Mesendoderm (in vitro differentiated cells): ENCODE measurements around the gene C1orf50.
A peak's percentile ranks its signal among the peaks of the same experiment; 100 is the strongest.

Experiments
- DNase-seq: peaks from one replicate; pipeline ENCODE4 v3.0.0; 2013
- H2AK5ac ChIP-seq: 2 replicates; pipeline ENCODE4 v1.6.1; 2013; ENCODE audit warnings: low read length, inconsistent platforms
- H2BK120ac ChIP-seq: 2 replicates; pipeline ENCODE4 v1.6.1; 2013; ENCODE audit warnings: low read depth, mild to moderate bottlenecking, low read length, moderate library complexity, mixed read lengths
- H2BK15ac ChIP-seq: replicated peaks from 2 replicates; pipeline ENCODE4 v1.6.1; 2013; ENCODE audit warnings: low read depth, mild to moderate bottlenecking, moderate library complexity
- H2BK5ac ChIP-seq: 2 replicates; pipeline ENCODE4 v1.6.1; 2013; ENCODE audit warnings: low read length, inconsistent platforms
- H3K18ac ChIP-seq: 2 replicates; pipeline ENCODE4 v1.6.1; 2013; ENCODE audit warnings: mild to moderate bottlenecking, low read length, mixed read lengths
- H3K23ac ChIP-seq: one replicate; pipeline ENCODE4 v1.6.1; 2013; ENCODE audit warnings: low read length
- H3K27ac ChIP-seq: 2 replicates; pipeline ENCODE4 v1.5.1; 2013; ENCODE audit warnings: low read depth, mild to moderate bottlenecking, inconsistent platforms, low read length, moderate library complexity
- H3K27me3 ChIP-seq: 2 replicates; pipeline ENCODE4 v1.6.1; 2013; ENCODE audit warnings: low read length, control low read depth, mild to moderate bottlenecking, inconsistent platforms; ENCODE audit not compliant: insufficient read depth, poor library complexity
- H3K36me3 ChIP-seq: 2 replicates; pipeline ENCODE4 v1.6.1; 2013; ENCODE audit warnings: low read length, inconsistent platforms; ENCODE audit not compliant: control insufficient read depth, insufficient read depth
- H3K4ac ChIP-seq: one replicate; pipeline ENCODE4 v1.6.1; 2013; ENCODE audit warnings: low read depth, mild to moderate bottlenecking, low read length, moderate library complexity
- H3K4me1 ChIP-seq: 2 replicates; pipeline ENCODE4 v1.6.1; 2013; ENCODE audit warnings: low read depth, low read length, inconsistent platforms; ENCODE audit not compliant: control insufficient read depth
- H3K4me2 ChIP-seq: 2 replicates; pipeline ENCODE4 v1.6.1; 2013; ENCODE audit warnings: low read length
- H3K4me3 ChIP-seq: 2 replicates; pipeline ENCODE4 v1.5.1; 2013; ENCODE audit warnings: mild to moderate bottlenecking, low read length
- H3K56ac ChIP-seq: one replicate; pipeline ENCODE4 v1.6.1; 2013; ENCODE audit warnings: low read length
- H3K79me1 ChIP-seq: 2 replicates; pipeline ENCODE4 v1.6.1; 2013; ENCODE audit warnings: low read length, inconsistent platforms
- H3K79me2 ChIP-seq: 2 replicates; pipeline ENCODE4 v1.6.1; 2013; ENCODE audit warnings: mild to moderate bottlenecking, low read length; ENCODE audit not compliant: control insufficient read depth, insufficient read depth
- H3K9ac ChIP-seq: 2 replicates; pipeline ENCODE4 v1.6.1; 2013; ENCODE audit warnings: low read length, inconsistent platforms
- H4K5ac ChIP-seq: one replicate; pipeline ENCODE4 v1.6.1; 2013; ENCODE audit warnings: low read length
- H4K8ac ChIP-seq: one replicate; pipeline ENCODE4 v1.6.1; 2013; ENCODE audit warnings: low read depth, mild to moderate bottlenecking, control low read depth, low read length, moderate library complexity
- WGBS: extraction: QIAGEN DNeasy Blood & Tissue Kit; methylation state at CpG from one replicate; pipeline ENCODE4 v1.1.7; 2013; ENCODE audit warnings: low lambda C conversion rate, missing lambda C conversion rate; ENCODE audit not compliant: insufficient coverage; ENCODE audit errors: extremely low coverage; 5-methylcytosine and 5-hydroxymethylcytosine counted together

C1orf50 gene

DNA sequence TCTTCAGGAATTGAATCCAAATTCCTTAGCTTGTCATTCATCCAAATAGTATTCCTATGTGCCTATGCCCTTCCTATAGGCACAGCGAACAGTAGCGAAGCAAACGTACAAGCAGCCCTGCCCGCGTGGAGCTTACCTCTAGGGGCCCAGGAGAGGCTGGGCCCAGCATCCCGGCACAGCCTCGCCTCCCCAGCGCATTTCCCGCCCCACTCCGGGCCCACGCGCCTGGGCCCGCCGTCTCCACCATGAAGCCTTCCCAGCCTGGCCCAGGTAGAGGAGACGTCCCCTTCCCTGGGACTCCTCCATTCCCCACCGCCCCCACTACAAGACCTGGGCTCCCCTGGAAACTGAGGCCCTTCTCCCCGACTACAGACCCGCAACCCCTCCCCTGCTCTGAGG is 17.5 kb downstream of the C1orf50 start:
- WGBS, result no CpG with 5 or more reads among the region's 18 CpGs

DNA sequence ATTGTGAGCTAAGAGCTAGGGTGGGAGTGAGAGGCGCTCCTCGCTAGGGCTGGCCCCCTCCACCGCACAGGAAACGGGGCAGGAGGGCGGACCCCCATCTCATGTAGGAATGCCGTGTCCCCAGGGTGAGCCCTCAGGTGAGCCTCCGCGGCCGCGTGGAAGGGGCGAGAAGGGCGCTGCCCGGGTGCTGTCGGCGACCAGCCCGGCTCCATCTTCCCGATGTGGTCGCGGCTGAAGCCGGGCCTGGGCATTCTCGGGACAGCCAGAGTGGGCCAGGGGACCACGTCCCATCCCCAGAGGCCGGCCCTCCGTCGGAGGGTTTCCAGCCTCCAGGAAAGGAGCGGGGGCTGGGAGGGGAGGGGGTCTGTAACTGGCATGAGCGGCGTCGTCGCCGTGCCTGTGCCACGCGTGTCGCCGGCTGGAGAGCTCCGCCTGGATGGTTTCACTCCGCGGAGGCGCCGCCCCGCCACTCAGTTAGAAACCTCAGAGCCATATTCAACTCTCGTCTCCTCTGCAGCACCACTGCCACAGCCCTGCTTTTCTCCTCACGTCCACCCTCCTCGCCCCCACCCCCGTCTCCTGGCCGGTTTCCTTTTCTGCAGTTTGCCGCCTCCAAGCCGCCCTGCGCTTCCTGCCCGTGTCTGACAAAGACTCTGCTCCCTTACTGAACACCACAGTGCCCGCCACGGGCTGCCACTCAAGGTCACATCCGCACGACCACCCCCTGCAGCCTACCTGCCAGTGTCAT is 18.1 kb downstream of the C1orf50 start, which contains the start of gene TMEM269:
TSS of gene TMEM269 (plus strand) at position 46 of the 748 bp plus-strand sequence. CDS start 4,903 bp downstream, outside the sequence.
- no peaks in the 10 kb centered on the region for H3K36me3 ChIP-seq
- H3K18ac ChIP-seq, result no peak within 1 kb of the TSS
- no peak for DNase-seq
- no peak within 1 kb of the TSS for H3K27ac ChIP-seq
- H4K5ac ChIP-seq, result no peak within 1 kb of the TSS
- no CpG with 5 or more reads among the region's 54 CpGs for WGBS
- no peaks in the 10 kb centered on the region for H3K79me2 ChIP-seq
- H3K9ac ChIP-seq, result no peak within 1 kb of the TSS
- H3K79me1 ChIP-seq, result no peaks in the 10 kb centered on the region
- H2BK120ac ChIP-seq, result no peak within 1 kb of the TSS
- no peak within 1 kb of the TSS for H3K23ac ChIP-seq
- H3K4ac ChIP-seq, result no peak within 1 kb of the TSS
- no peak within 1 kb of the TSS for H3K4me2 ChIP-seq
- H3K4me3 ChIP-seq, result no peak within 1 kb of the TSS
- no peak within 1 kb of the TSS for H2AK5ac ChIP-seq
- H3K27me3 ChIP-seq, result no peaks in the 10 kb centered on the region
- no peaks in the 10 kb centered on the region for H3K4me1 ChIP-seq
- no peak within 1 kb of the TSS for H2BK15ac ChIP-seq
- peak within 1 kb of the TSS; percentile 56 for H3K56ac ChIP-seq
- no peak within 1 kb of the TSS for H2BK5ac ChIP-seq
- H4K8ac ChIP-seq, result no peak within 1 kb of the TSS

More for the DNA sequence above, 17.5 kb downstream of the C1orf50 start:
- Histone ChIP-seq H3K4me2 (no peak overlapping the region), H3K4ac (no peak overlapping the region), H3K4me1 (no peaks in the 10 kb centered on the region), H3K79me1 (no peaks in the 10 kb centered on the region), H3K9ac (no peak overlapping the region), H3K18ac (no peak overlapping the region), H3K79me2 (no peaks in the 10 kb centered on the region), H4K5ac (no peak overlapping the region), H3K27ac (no peak overlapping the region), H3K36me3 (no peaks in the 10 kb centered on the region), H2BK5ac (no peak overlapping the region), H3K23ac (no peak overlapping the region), H3K4me3 (no peak overlapping the region), H2BK120ac (no peak overlapping the region), H2BK15ac (no peak overlapping the region), H3K27me3 (no peaks in the 10 kb centered on the region), H4K8ac (no peak overlapping the region), H2AK5ac (no peak overlapping the region), H3K56ac (no peak overlapping the region)
- no peak for DNase-seq

DNA sequence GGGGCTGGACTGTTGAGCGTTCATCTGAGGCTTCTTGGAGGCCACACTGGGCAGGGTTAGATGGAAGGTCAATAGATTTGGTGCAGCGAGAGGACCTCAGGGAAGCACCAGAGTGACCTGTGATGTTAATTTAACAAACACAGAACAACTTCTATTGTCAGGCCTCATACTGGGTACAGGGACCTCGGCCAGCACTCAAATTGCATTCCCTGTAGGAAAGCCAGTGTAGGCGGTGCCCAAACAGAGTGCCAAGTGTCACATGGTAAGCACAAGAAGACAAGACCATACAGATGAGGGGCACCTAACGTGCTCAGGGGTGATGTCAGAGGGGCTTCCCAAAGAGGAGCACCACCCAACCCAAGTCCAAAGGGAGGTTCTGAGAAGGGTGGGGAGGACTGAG is 19.0 kb downstream of the C1orf50 start:
- H3K56ac ChIP-seq, result no peak overlapping the region
- no peak overlapping the region for H3K23ac ChIP-seq
- no peak overlapping the region for H3K9ac ChIP-seq
- H3K4ac ChIP-seq, result no peak overlapping the region
- H3K4me2 ChIP-seq, result no peak overlapping the region
- H4K5ac ChIP-seq, result no peak overlapping the region
- H2BK120ac ChIP-seq, result no peak overlapping the region
- H4K8ac ChIP-seq, result no peak overlapping the region
- WGBS, result no CpG with 5 or more reads among the region's 5 CpGs
- no peaks in the 10 kb centered on the region for H3K27me3 ChIP-seq
- no peak overlapping the region for H2BK15ac ChIP-seq
- H2AK5ac ChIP-seq, result no peak overlapping the region
- H3K18ac ChIP-seq, result no peak overlapping the region
- no peak overlapping the region for H2BK5ac ChIP-seq
- H3K36me3 ChIP-seq, result no peaks in the 10 kb centered on the region
- no peak overlapping the region for H3K27ac ChIP-seq
- no peaks in the 10 kb centered on the region for H3K79me2 ChIP-seq
- no peaks in the 10 kb centered on the region for H3K4me1 ChIP-seq
- H3K4me3 ChIP-seq, result no peak overlapping the region
- DNase-seq, result no peak
- H3K79me1 ChIP-seq, result no peaks in the 10 kb centered on the region

DNA sequence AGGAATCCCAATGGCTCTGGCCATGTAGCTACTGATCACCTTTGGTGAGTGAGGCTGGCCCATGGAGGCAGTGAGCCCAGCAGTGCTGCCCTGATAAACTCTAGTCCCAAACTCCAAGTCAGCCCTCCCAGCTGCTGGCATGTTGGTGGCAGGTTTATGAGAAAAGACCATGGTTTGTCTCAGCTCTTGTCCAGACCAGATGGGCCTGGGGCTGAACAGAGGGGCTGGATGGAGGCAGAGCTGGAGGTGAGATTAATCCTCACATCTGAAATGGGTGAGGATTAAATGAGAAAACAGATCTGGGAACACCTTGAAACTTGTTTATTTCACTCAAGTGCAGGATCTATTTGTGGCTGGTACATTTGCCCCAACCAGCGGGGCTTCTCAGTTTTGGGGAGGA is 21.0 kb downstream of the C1orf50 start:
- H3K79me1 ChIP-seq, result no peaks in the 10 kb centered on the region
- H3K4me3 ChIP-seq, result no peak overlapping the region
- H3K56ac ChIP-seq, result no peak overlapping the region
- H4K5ac ChIP-seq, result no peak overlapping the region
- no peak overlapping the region for H4K8ac ChIP-seq
- H3K18ac ChIP-seq, result no peak overlapping the region
- H3K9ac ChIP-seq, result no peak overlapping the region
- no peak overlapping the region for H2BK120ac ChIP-seq
- H3K36me3 ChIP-seq, result no peaks in the 10 kb centered on the region
- H3K4me2 ChIP-seq, result no peak overlapping the region
- H3K4me1 ChIP-seq, result no peaks in the 10 kb centered on the region
- no peak overlapping the region for H2AK5ac ChIP-seq
- no peaks in the 10 kb centered on the region for H3K27me3 ChIP-seq
- H3K4ac ChIP-seq, result no peak overlapping the region
- H3K27ac ChIP-seq, result no peak overlapping the region
- H2BK15ac ChIP-seq, result no peak overlapping the region
- no peak overlapping the region for H2BK5ac ChIP-seq
- no peaks in the 10 kb centered on the region for H3K79me2 ChIP-seq
- DNase-seq, result no peak
- no CpG with 5 or more reads among the region's 1 CpG for WGBS
- H3K23ac ChIP-seq, result no peak overlapping the region

DNA sequence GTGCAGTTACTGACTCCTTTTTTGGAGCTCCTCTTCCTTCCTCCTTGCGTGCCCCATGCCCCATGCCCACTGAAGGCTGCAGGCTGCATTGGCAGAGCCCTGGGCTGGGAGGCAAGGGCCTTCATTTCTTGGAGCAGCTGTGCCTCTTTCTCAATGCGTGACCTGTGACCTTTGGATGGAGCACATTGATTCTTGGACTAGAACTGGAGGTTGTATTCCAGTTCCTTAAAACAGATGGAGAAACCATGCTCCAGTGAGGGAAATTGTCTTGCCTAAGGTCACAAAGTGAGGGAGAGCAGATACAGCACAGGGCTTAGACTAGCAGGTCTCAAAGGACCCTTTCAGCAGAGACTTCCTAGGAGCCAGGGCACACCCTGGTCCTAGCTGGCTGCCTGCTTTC is 26.8 kb downstream of the C1orf50 start:
- H3K4me3 ChIP-seq, result no peak overlapping the region
- no peak overlapping the region for H4K5ac ChIP-seq
- H2AK5ac ChIP-seq, result no peak overlapping the region
- no peaks in the 10 kb centered on the region for H3K36me3 ChIP-seq
- no peaks in the 10 kb centered on the region for H3K4me1 ChIP-seq
- DNase-seq, result no peak
- no peak overlapping the region for H3K27ac ChIP-seq
- WGBS, result no CpG with 5 or more reads among the region's 2 CpGs
- no peak overlapping the region for H2BK15ac ChIP-seq
- no peak overlapping the region for H3K9ac ChIP-seq
- no peak overlapping the region for H3K56ac ChIP-seq
- no peak overlapping the region for H2BK5ac ChIP-seq
- no peak overlapping the region for H3K4ac ChIP-seq
- H3K79me2 ChIP-seq, result no peaks in the 10 kb centered on the region
- H2BK120ac ChIP-seq, result no peak overlapping the region
- H3K4me2 ChIP-seq, result no peak overlapping the region
- H3K27me3 ChIP-seq, result no peaks in the 10 kb centered on the region
- no peak overlapping the region for H3K18ac ChIP-seq
- no peak overlapping the region for H4K8ac ChIP-seq
- no peak overlapping the region for H3K23ac ChIP-seq
- no peaks in the 10 kb centered on the region for H3K79me1 ChIP-seq

DNA sequence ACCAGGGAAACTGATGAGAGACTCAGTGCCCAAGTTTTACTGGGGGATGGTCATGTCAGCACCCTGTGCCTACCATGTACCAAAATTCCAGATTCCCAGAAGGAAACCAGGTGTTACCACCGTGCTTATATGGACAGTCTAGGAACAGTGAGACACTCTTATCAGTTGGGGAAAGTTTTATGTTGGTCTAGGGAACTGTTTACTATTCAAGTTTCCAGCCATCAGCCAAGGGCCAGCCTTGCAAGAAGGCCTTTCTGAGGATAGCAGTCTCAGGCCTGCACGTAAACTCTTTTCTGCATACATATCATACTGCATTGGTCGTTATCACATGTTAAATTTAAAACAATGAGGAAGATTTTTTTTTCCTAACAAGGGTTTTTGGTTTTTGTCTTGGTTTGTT is 30.4 kb downstream of the C1orf50 start:
- Histone ChIP-seq H3K23ac (no peak overlapping the region), H2AK5ac (no peak overlapping the region), H3K4me2 (no peak overlapping the region), H3K27me3 (no peaks in the 10 kb centered on the region), H4K8ac (no peak overlapping the region), H2BK15ac (no peak overlapping the region), H3K36me3 (no peaks in the 10 kb centered on the region), H3K56ac (no peak overlapping the region), H3K4ac (no peak overlapping the region), H3K79me2 (no peaks in the 10 kb centered on the region), H3K4me1 (no peaks in the 10 kb centered on the region), H3K18ac (no peak overlapping the region), H4K5ac (no peak overlapping the region), H3K79me1 (no peaks in the 10 kb centered on the region), H2BK5ac (no peak overlapping the region), H3K27ac (no peak overlapping the region), H3K4me3 (no peak overlapping the region), H3K9ac (no peak overlapping the region), H2BK120ac (no peak overlapping the region)
- no CpG with 5 or more reads among the region's 3 CpGs for WGBS
- DNase-seq, result no peak
